Measurements from ENCODE around the gene TCHP.
"Not testable (repeated sequence)": the region's sequence is repeated elsewhere in the genome, so short reads cannot be mapped to it uniquely, and the experiment has no call there.

Gene TCHP

GRCh38 chr12:109893261-109893995 lies 6.6 kb upstream of the TCHP start:
- DNase-seq (ENCODE audit: low spot score) = no peak
- peak overlapping the region; percentile 28 for H3K27ac ChIP-seq
- ChIA-PET CTCF (no interaction called here), POLR2A (ENCODE audit: low non-redundant PET) (no interaction called here)
- no peak for TF ChIP-seq CTCF (conservative IDR thresholded peaks at IDR 0.05; ENCODE audit: low read depth)

- TF ChIP-seq CTCF (conservative IDR thresholded peaks at IDR 0.05; ENCODE audit: low read depth) = no peak
- no peak for DNase-seq (ENCODE audit: low spot score)
- no peak overlapping the region for H3K27ac ChIP-seq
- ChIA-PET POLR2A (ENCODE audit: low non-redundant PET) (no interaction called here), CTCF (no interaction called here)
Measured at GRCh38 chr12:109894939-109895338, 5.1 kb upstream of the TCHP start.

- TF ChIP-seq CTCF (conservative IDR thresholded peaks at IDR 0.05; ENCODE audit: low read depth) = no peak
- no peak overlapping the region for H3K27ac ChIP-seq
- CTCF ChIA-PET = interaction anchor here (0.6 kb wide), 1 partner anchor 36 kb away, joined by 6 read pairs; no protein-coding TSS in a partner anchor
- no peak for DNase-seq (ENCODE audit: low spot score)
- POLR2A ChIA-PET (ENCODE audit: low non-redundant PET) = no interaction called here
Measured at GRCh38 chr12:109896188-109896587, 3.9 kb upstream of the TCHP start.

DNA sequence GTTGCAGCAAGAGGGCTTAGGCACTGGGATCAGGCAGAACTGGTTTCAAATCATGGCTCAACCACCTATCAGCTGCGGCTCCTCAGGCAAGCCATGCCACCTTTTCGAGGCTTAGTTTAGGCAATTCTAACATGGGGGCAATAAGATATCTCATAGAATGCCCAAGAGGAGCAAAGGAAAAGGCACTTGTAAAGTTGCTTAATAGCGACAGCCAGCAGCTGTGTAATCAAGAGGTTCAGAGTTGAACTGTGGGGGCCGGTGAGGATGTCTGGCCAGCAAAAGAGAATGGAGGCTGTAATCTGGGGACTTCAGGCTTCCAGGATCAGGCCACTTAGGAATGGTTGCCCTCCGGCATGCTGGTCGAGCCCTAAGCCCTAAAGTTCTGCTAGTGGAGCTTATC lies 3.0 kb upstream of the TCHP start:
- CTCF ChIA-PET = interaction anchor here (0.7 kb wide), 1 partner anchor 9 kb away, joined by 5 read pairs; no protein-coding TSS in a partner anchor
- TF ChIP-seq CTCF (conservative IDR thresholded peaks at IDR 0.05; ENCODE audit: low read depth) = no peak
- POLR2A ChIA-PET (ENCODE audit: low non-redundant PET) = no interaction called here
- H3K27ac ChIP-seq = no peak overlapping the region
- no peak for DNase-seq (ENCODE audit: low spot score)

- POLR2A ChIA-PET (ENCODE audit: low non-redundant PET); DNase-seq (ENCODE audit: low spot score): not testable (repeated sequence)
- CTCF ChIA-PET = interaction anchor here (0.7 kb wide), 1 partner anchor 320 kb away, joined by 4 read pairs; no protein-coding TSS in a partner anchor
- H3K27ac ChIP-seq = peak overlapping the region; percentile 86
Measured at GRCh38 chr12:109899345-109899744, 729 bp upstream of the TCHP start.

DNA sequence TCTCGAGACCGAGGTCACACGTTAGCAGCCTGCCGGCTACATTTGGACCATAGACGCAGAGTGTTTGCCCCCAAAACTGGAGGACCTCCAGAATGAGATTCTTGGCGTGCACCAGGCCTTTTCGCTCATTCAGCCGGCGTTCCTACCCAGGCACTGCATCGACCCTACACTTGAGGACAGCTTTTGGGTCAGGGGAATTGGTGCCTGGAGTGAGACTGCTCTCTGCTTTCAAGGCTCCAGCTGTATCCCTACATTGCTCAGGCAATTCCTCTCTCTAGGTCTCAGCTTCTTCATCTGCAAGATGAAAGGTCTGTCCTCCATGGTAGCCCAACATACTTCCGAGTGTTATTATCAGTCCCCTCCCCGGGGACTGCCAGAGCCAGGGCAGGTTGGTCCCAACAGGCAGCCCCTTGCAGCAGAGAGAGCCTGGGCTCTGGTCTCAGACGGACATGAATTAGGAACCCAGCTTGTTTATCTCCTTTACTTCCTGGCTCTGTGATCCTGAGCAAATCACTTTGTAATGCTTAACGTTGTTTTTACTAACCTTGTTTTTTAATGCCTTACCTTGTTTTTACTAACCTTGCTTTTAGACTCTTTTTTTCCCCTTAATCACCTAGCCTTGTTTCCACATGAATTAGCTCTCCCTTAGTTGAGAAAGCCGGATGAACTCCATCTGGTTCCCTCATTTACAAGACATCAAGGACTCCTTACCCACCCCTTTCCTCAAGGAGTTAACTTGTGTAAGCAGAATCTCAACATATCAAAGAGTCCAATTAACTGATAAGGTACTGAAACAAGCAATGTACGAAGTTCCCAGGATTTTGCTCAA lies 892 bp downstream of the TCHP start:
- H3K27ac ChIP-seq = peak overlapping the region; percentile 86
- CTCF ChIA-PET = interaction anchor here (0.7 to 1.8 kb wide), 2 partner anchors 20 to 56 kb away, joined by 3 to 9 read pairs; no protein-coding TSS in a partner anchor
- peak; percentile 33 for DNase-seq (ENCODE audit: low spot score)
- no peak for TF ChIP-seq CTCF (conservative IDR thresholded peaks at IDR 0.05; ENCODE audit: low read depth)
- POLR2A ChIA-PET (ENCODE audit: low non-redundant PET) = no interaction called here
